ENCODE data around the gene INPP5D. TPM values are rescaled to one million over a fixed set of nuclear protein-coding genes. Genes with fewer than 3 reads are reported as not detected.

The INPP5D gene
- total RNA-seq, 2 experiments from 2014 or later, result 79.5 to 92.6 TPM

DNA sequence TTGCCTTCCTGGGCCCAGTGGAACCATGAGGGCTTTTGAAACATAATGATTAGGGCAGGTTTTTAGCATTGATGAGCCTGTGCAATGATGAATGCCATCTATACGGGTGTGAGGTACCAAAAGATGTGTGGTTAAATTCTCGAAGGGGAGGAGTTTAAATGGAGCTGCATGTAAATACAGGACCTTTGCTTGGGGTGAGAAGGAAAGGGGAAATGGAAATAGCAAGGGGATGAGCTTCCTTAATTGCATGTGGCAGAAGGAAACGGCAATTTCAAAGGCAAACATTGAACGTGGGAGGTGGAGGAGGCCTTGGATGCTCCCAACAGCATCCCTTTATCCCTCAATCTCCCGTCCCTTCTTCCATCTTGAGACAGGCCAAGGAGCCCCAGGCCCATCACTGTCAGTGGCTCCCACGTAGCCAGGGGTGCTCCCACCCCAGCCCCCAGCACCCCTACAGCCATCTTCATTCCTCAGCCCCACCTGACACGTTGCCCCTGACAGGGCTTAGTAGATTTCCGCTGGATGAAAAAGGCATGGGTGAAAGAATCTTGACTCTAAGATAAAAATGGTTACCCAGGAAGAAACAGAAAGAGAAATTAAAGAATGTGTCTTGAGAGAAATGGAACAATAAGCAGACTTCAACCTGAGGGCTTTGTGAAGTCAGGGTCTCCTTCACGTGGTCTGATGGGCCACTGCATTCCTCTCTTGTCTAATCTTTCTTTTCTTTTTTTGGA, 32.5 kb downstream of the INPP5D start:
- no TSS peak for BruUV-seq (replicated peaks)
- Histone ChIP-seq H3K79me2 (ENCODE audit: insufficient read depth, low read depth, low read length) (peaks cover 38% of the 10 kb centered on the region; the same call in 1 of the 2 replicates), H3K9me2 (ENCODE audit: insufficient read depth, low read length) (no peaks in the 10 kb centered on the region), H2AFZ (ENCODE audit: low read length) (peak overlapping the region; percentile 57), H3K9me3 (ENCODE audit: low read length) (no peaks in the 10 kb centered on the region), H3K4me2 (ENCODE audit: low read length) (peak overlapping the region; percentile 71), H3K4me3 (ENCODE audit: low read depth, low read length, poor library complexity, severe bottlenecking) (peak overlapping the region; percentile 33), H4K20me1 (ENCODE audit: insufficient read depth, low read length) (no peaks in the 10 kb centered on the region), H3K36me3 (ENCODE audit: insufficient read depth, low read length) (peaks cover 50% of the 10 kb centered on the region), H3K4me1 (ENCODE audit: insufficient read depth, low read length, poor library complexity, severe bottlenecking) (peaks cover 59% of the 10 kb centered on the region), H3K27ac (ENCODE audit: low read depth, low read length, poor library complexity, severe bottlenecking) (peak overlapping the region; percentile 64)
- ChIA-PET CTCF (ENCODE audit: unreplicated experiment) (interaction anchor here (0.7 to 0.9 kb wide), 3 partner anchors 9 to 38 kb away, joined by 3 read pairs; no protein-coding TSS in a partner anchor), POLR2A (interaction anchor here (0.5 to 2.7 kb wide), 8 partner anchors 10 to 161 kb away, joined by 3 to 13 read pairs (median 4); partner anchors contain the start of gene INPP5D)
- TF ChIP-seq EZH2phosphoT487 (IDR thresholded peaks at IDR 0.05; ENCODE audit: borderline replicate concordance, low read depth, low read length), result no peak
- TF ChIP-seq, protein P1, sequence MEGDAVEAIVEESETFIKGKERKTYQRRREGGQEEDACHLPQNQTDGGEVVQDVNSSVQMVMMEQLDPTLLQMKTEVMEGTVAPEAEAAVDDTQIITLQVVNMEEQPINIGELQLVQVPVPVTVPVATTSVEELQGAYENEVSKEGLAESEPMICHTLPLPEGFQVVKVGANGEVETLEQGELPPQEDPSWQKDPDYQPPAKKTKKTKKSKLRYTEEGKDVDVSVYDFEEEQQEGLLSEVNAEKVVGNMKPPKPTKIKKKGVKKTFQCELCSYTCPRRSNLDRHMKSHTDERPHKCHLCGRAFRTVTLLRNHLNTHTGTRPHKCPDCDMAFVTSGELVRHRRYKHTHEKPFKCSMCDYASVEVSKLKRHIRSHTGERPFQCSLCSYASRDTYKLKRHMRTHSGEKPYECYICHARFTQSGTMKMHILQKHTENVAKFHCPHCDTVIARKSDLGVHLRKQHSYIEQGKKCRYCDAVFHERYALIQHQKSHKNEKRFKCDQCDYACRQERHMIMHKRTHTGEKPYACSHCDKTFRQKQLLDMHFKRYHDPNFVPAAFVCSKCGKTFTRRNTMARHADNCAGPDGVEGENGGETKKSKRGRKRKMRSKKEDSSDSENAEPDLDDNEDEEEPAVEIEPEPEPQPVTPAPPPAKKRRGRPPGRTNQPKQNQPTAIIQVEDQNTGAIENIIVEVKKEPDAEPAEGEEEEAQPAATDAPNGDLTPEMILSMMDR (conservative IDR thresholded peaks at IDR 0.05; ENCODE audit: low read length), result no peak
- intact Hi-C loops (cut with micrococcal nuclease; ENCODE audit: unreplicated experiment), result loop anchor here (1.0 kb wide), 1 partner anchor 8 kb away; no protein-coding TSS in a partner anchor
- DNase-seq (ENCODE audit: low spot score), result no peak

DNA sequence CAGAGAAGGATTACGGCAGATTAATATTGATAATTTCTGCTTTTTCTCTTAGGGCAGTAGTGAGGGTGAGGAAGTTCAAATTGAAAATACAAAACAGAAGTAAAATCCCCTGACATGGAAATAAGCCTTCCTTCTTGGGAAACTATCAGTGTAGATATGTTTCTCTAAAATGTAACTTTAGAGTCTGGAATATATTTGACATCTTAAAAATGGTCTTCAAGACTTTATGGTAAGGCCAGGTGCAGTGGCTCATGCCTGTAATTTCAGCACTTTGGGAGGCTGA, 33.0 kb downstream of the INPP5D start:
- CTCF ChIA-PET (ENCODE audit: unreplicated experiment), result interaction anchor here (2.4 kb wide), 1 partner anchor 9 kb away, joined by 9 read pairs; no protein-coding TSS in a partner anchor
- BruUV-seq (replicated peaks), result no TSS peak

More for the DNA sequence above, 33.0 kb downstream of the INPP5D start:
- H3K4me3 ChIP-seq (ENCODE audit: low read depth, low read length, poor library complexity, severe bottlenecking), result peak overlapping the region; percentile 33
- H3K9me2 ChIP-seq (ENCODE audit: insufficient read depth, low read length), result no peaks in the 10 kb centered on the region
- peaks cover 37% of the 10 kb centered on the region; the same call in 1 of the 2 replicates for H3K79me2 ChIP-seq (ENCODE audit: insufficient read depth, low read depth, low read length)
- peak overlapping the region; percentile 71 for H3K4me2 ChIP-seq (ENCODE audit: low read length)
- H3K4me1 ChIP-seq (ENCODE audit: insufficient read depth, low read length, poor library complexity, severe bottlenecking), result peaks cover 59% of the 10 kb centered on the region
- H3K36me3 ChIP-seq (ENCODE audit: insufficient read depth, low read length), result peaks cover 48% of the 10 kb centered on the region
- peak overlapping the region; percentile 64 for H3K27ac ChIP-seq (ENCODE audit: low read depth, low read length, poor library complexity, severe bottlenecking)
- POLR2A ChIA-PET, result interaction anchor here (0.9 to 2.7 kb wide), 4 partner anchors 10 to 32 kb away, joined by 3 to 13 read pairs (median 6); partner anchors contain the start of gene INPP5D
- intact Hi-C loops (cut with micrococcal nuclease; ENCODE audit: unreplicated experiment), result no loop called here
- TF ChIP-seq, protein P1 (conservative IDR thresholded peaks at IDR 0.05; ENCODE audit: low read length), result no peak
- TF ChIP-seq EZH2phosphoT487 (IDR thresholded peaks at IDR 0.05; ENCODE audit: borderline replicate concordance, low read depth, low read length), result no peak
- no peak for DNase-seq (ENCODE audit: low spot score)
- no peaks in the 10 kb centered on the region for H4K20me1 ChIP-seq (ENCODE audit: insufficient read depth, low read length)
- H3K9me3 ChIP-seq (ENCODE audit: low read length), result no peaks in the 10 kb centered on the region
- H2AFZ ChIP-seq (ENCODE audit: low read length), result peak overlapping the region; percentile 57

All from OCI-LY7 (cell line).